ENCODE data around the gene ECPAS.

- TF ChIP-seq, protein P1, sequence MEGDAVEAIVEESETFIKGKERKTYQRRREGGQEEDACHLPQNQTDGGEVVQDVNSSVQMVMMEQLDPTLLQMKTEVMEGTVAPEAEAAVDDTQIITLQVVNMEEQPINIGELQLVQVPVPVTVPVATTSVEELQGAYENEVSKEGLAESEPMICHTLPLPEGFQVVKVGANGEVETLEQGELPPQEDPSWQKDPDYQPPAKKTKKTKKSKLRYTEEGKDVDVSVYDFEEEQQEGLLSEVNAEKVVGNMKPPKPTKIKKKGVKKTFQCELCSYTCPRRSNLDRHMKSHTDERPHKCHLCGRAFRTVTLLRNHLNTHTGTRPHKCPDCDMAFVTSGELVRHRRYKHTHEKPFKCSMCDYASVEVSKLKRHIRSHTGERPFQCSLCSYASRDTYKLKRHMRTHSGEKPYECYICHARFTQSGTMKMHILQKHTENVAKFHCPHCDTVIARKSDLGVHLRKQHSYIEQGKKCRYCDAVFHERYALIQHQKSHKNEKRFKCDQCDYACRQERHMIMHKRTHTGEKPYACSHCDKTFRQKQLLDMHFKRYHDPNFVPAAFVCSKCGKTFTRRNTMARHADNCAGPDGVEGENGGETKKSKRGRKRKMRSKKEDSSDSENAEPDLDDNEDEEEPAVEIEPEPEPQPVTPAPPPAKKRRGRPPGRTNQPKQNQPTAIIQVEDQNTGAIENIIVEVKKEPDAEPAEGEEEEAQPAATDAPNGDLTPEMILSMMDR (IDR thresholded peaks at IDR 0.05) = no peak
- no peak for TF ChIP-seq ZFX (IDR thresholded peaks at IDR 0.05; ENCODE audit: borderline replicate concordance)
Observed at GRCh38 chr9:111399211-111399739, 84.9 kb downstream of the ECPAS start.

Data from 22Rv1 (cell line).